H1 (cell line): ENCODE results near the gene CCNC.
A peak's percentile ranks its signal among the peaks of the same experiment; 100 is the strongest.

ENCODE experiments used
- ATF3 ChIP-seq: IDR thresholded peaks from 2 replicates; pipeline ENCODE4 v1.6.1; 2011; ENCODE audit warnings: low read depth, mild to moderate bottlenecking, low read length; ENCODE audit not compliant: insufficient read depth
- CHD7 ChIP-seq: fragments of 300-600 bp; sonication (generic); IDR thresholded peaks from 2 replicates; pipeline ENCODE4 v1.7.1; 2012; ENCODE audit warnings: low read length, moderate library complexity, mild to moderate bottlenecking, inconsistent platforms; ENCODE audit not compliant: insufficient replicate concordance
- CTCF ChIP-seq, 3 experiments: IDR thresholded peaks; 1 replicate in 2 of 3; 2 replicates in 1 of 3; pipeline versions ENCODE4 v1.5.1 to v1.6.1; 2011; ENCODE audit warnings: low read length in 3 of 3, mild to moderate bottlenecking in 3 of 3, inconsistent platforms in 2 of 3, low read depth in 1 of 3, moderate library complexity in 1 of 3; ENCODE audit not compliant: insufficient read depth in 1 of 3; ENCODE audit errors: control extremely low read depth in 1 of 3
- EGR1 ChIP-seq: IDR thresholded peaks from 2 replicates; pipeline ENCODE4 v1.6.1; 2011; ENCODE audit warnings: low read depth, low read length, borderline replicate concordance
- EZH2 ChIP-seq: fragments of 200-600 bp; sonication (generic); IDR thresholded peaks from 2 replicates; pipeline ENCODE4 v1.7.1; 2012; ENCODE audit warnings: low read depth, mild to moderate bottlenecking, moderate library complexity, low read length, inconsistent platforms; ENCODE audit not compliant: severe bottlenecking
- GABPA ChIP-seq: IDR thresholded peaks from 2 replicates; pipeline ENCODE4 v1.6.1; 2011; ENCODE audit warnings: mild to moderate bottlenecking, low read length, moderate library complexity, borderline replicate concordance; ENCODE audit not compliant: insufficient read depth
- MAX ChIP-seq: IDR thresholded peaks from 2 replicates; pipeline ENCODE4 v1.6.1; 2012; ENCODE audit warnings: inconsistent platforms
- POLR2A ChIP-seq, 2 experiments: IDR thresholded peaks; 1 replicate in 1 of 2; 2 replicates in 1 of 2; pipeline ENCODE4 v1.6.1; 2011; ENCODE audit warnings: low read depth in 2 of 2, low read length in 2 of 2, mild to moderate bottlenecking in 2 of 2; ENCODE audit errors: control extremely low read depth in 1 of 2
- RNF2 ChIP-seq: fragments of 200-900, 300-1000 bp; sonication (generic); IDR thresholded peaks from 2 replicates; pipeline ENCODE4 v1.7.1; 2016; ENCODE audit warnings: borderline replicate concordance, low read depth, mild to moderate bottlenecking, antibody characterized with exemption, low read length; ENCODE audit not compliant: poor library complexity, severe bottlenecking; ENCODE audit errors: missing control alignments
- RXRA ChIP-seq: IDR thresholded peaks from 2 replicates; pipeline ENCODE4 v1.6.1; 2011; ENCODE audit warnings: low read depth, mild to moderate bottlenecking, low read length, moderate library complexity; ENCODE audit not compliant: insufficient read depth
- SP1 ChIP-seq: IDR thresholded peaks from 2 replicates; pipeline ENCODE4 v1.6.1; 2011; ENCODE audit warnings: low read depth, low read length
- TAF1 ChIP-seq: IDR thresholded peaks from 2 replicates; pipeline ENCODE4 v1.6.1; 2011; ENCODE audit warnings: mild to moderate bottlenecking, low read depth, low read length

GRCh38 chr6:99590728-99591672 lies 22.5 kb upstream of the CCNC start:
- TF ChIP-seq CTCF (IDR thresholded peaks at IDR 0.05; ENCODE audit: control extremely low read depth in 1 of 3, insufficient read depth in 1 of 3, low read depth in 1 of 3, low read length in 3 of 3), result no peak
- no peak for TF ChIP-seq GABPA
- TF ChIP-seq MAX, result peak; percentile 52
- peak; percentile 97 for TF ChIP-seq EZH2
- TF ChIP-seq RNF2, result peak; percentile 84
- no peak for TF ChIP-seq TAF1
- no peak for TF ChIP-seq ATF3
- TF ChIP-seq POLR2A (IDR thresholded peaks at IDR 0.05; ENCODE audit: control extremely low read depth in 1 of 2, low read depth in 2 of 2, low read length in 2 of 2), result no peak
- no peak for TF ChIP-seq RXRA
- TF ChIP-seq CHD7, result no peak
- TF ChIP-seq EGR1, result no peak
- TF ChIP-seq SP1, result no peak
